ENCODE measurements around the gene OLFM2. TPM values are rescaled to one million over a fixed set of nuclear protein-coding genes. Genes with fewer than 3 reads are reported as not detected.

OLFM2 gene
- total and polyA plus RNA-seq, 9 of the 15 experiments (the other 6 are each of a cell fraction or from before 2014, with no cell fraction given): 0.10 to 0.33 (median 0.23) TPM; not detected in 4

- no peak for TF ChIP-seq CREBBP (IDR thresholded peaks at IDR 0.05; ENCODE audit: low read depth, low read length)
- TF ChIP-seq NFIC (IDR thresholded peaks at IDR 0.05): peak; percentile 11; the same call in 1 of the 2 replicates
- TF ChIP-seq ZBED1 (IDR thresholded peaks at IDR 0.05): no peak
- TF ChIP-seq FOXP1 (CRISPR knock-in tag; IDR thresholded peaks at IDR 0.05): no peak
- TF ChIP-seq ARID3A (IDR thresholded peaks at IDR 0.05; ENCODE audit: borderline replicate concordance, low read depth, low read length): no peak
- no peak for TF ChIP-seq GATA2 (CRISPR knock-in tag; IDR thresholded peaks at IDR 0.05)
- no peak for TF ChIP-seq HCFC1 (IDR thresholded peaks at IDR 0.05; ENCODE audit: low read depth, low read length)
- TF ChIP-seq ZBTB9 (CRISPR knock-in tag; IDR thresholded peaks at IDR 0.05): no peak
- no peak for TF ChIP-seq ZNF212 (CRISPR knock-in tag; IDR thresholded peaks at IDR 0.05)
- no peak for TF ChIP-seq ZKSCAN8 (CRISPR knock-in tag; IDR thresholded peaks at IDR 0.05)
- no peak for TF ChIP-seq ZNF354B (CRISPR knock-in tag; IDR thresholded peaks at IDR 0.05)
- no peak for TF ChIP-seq PHF20 (IDR thresholded peaks at IDR 0.05; ENCODE audit: partially characterized antibody)
- no peak for TF ChIP-seq KAT8 (IDR thresholded peaks at IDR 0.05; ENCODE audit: low read depth)
- no peak for TF ChIP-seq DMBX1 (CRISPR knock-in tag; IDR thresholded peaks at IDR 0.05; ENCODE audit: borderline replicate concordance)
- no peak for TF ChIP-seq AFF1 (IDR thresholded peaks at IDR 0.05; ENCODE audit: low read depth in 1 of 2, partially characterized antibody in 2 of 2)
- TF ChIP-seq ELF1 (tag; IDR thresholded peaks at IDR 0.05): no peak
- no peak for TF ChIP-seq ETV6 (IDR thresholded peaks at IDR 0.05; ENCODE audit: borderline replicate concordance in 1 of 2, low read depth in 2 of 2, low read length in 1 of 2)
- no peak for TF ChIP-seq ETV6 (CRISPR knock-in tag; IDR thresholded peaks at IDR 0.05; ENCODE audit: borderline replicate concordance)
- TF ChIP-seq EGR1 (conservative IDR thresholded peaks at IDR 0.05): peak; percentile 53
- no peak for TF ChIP-seq SIN3B (IDR thresholded peaks at IDR 0.05; ENCODE audit: low read depth)
- TF ChIP-seq ZNF384 (IDR thresholded peaks at IDR 0.05; ENCODE audit: low read depth, low read length): no peak
- TF ChIP-seq ZNF282 (CRISPR knock-in tag; IDR thresholded peaks at IDR 0.05): no peak
- TF ChIP-seq NFIX (CRISPR knock-in tag; IDR thresholded peaks at IDR 0.05; ENCODE audit: low read depth): no peak
- TF ChIP-seq SETDB1 (IDR thresholded peaks at IDR 0.05; ENCODE audit: low read length): no peak
Measured at GRCh38 chr19:9945319-9945966, 9.1 kb upstream of the OLFM2 start (continued).
